B cell (primary cell): ENCODE data around the gene PGS1. TPM values are rescaled to one million over a fixed set of nuclear protein-coding genes. Genes with fewer than 3 reads are reported as not detected.

Experiments
- ATAC-seq: fragments of 200-7000 bp; cut with Tn5 transposase; one replicate; pipeline ENCODE4 v1.10.0; 2021; ENCODE audit warnings: low read depth, mild to moderate bottlenecking, moderate number of reproducible peaks, moderate library complexity
- CTCF ChIA-PET: fragments of 350-600 bp; sonication (Branson Sonifier 250); formaldehyde crosslinking; loops from one replicate; lab custom pipeline; 2021; ENCODE audit warnings: antibody characterized with exemption, inconsistent platforms; lab: Charles Lee
- POLR2A ChIA-PET: fragments of 350-600 bp; sonication (Branson Sonifier 250); formaldehyde crosslinking; loops from one replicate; lab custom pipeline; 2021; ENCODE audit warnings: antibody characterized with exemption; lab: Charles Lee
- DNase-seq: peaks from one replicate; pipeline ENCODE4 v3.0.0; 2013
- H2AFZ ChIP-seq: 2 replicates; pipeline ENCODE4 v1.6.1; 2012; ENCODE audit warnings: mild to moderate bottlenecking, low read depth, low read length; ENCODE audit not compliant: insufficient read depth, poor library complexity, severe bottlenecking
- H3K27ac ChIP-seq, 2 donors: 1 replicate in 1 of 2; 2 replicates in 1 of 2; pipeline ENCODE4 v1.5.1; 2012 to 2013; ENCODE audit warnings: low read length in 2 of 2, mild to moderate bottlenecking in 2 of 2, moderate library complexity in 1 of 2
- H3K27me3 ChIP-seq, 4 experiments: fragments of 200-600 bp in 1 of 4; sonication (generic) in 1 of 4; replicated peaks in 1 of 4; 1 replicate in 2 of 4; 2 replicates in 2 of 4; pipeline versions ENCODE4 v1.6.1 to v1.7.0; 2013 to 2016; ENCODE audit warnings: low read length in 3 of 4, mild to moderate bottlenecking in 2 of 4, mixed read lengths in 1 of 4, moderate library complexity in 1 of 4; ENCODE audit not compliant: insufficient read depth in 4 of 4, control insufficient read depth in 3 of 4; ENCODE audit errors: control extremely low read depth in 1 of 4
- H3K36me3 ChIP-seq, 2 experiments: replicated peaks in 1 of 2; 1 replicate in 1 of 2; 2 replicates in 1 of 2; pipeline versions ENCODE4 v1.6.1 to v1.7.1; 2013; ENCODE audit warnings: low read length in 1 of 2; ENCODE audit not compliant: insufficient read depth in 2 of 2, control insufficient read depth in 1 of 2; ENCODE audit errors: control extremely low read depth in 1 of 2, extremely low read depth in 1 of 2
- H3K4me1 ChIP-seq, 2 donors: fragments of 200-600 bp in 1 of 2; sonication (generic) in 1 of 2; 1 replicate in 1 of 2; 2 replicates in 1 of 2; pipeline versions ENCODE4 v1.5.1 to v1.6.1; 2013 to 2017; ENCODE audit warnings: low read length in 2 of 2; ENCODE audit not compliant: control insufficient read depth in 2 of 2, insufficient read depth in 2 of 2
- H3K4me2 ChIP-seq: replicated peaks from 2 replicates; pipeline ENCODE3; 2012; ENCODE audit warnings: mild to moderate bottlenecking, low read depth, low read length; ENCODE audit not compliant: poor library complexity, severe bottlenecking
- H3K4me3 ChIP-seq, 5 experiments: fragments of 200-600 bp in 1 of 5; sonication (generic) in 1 of 5; 1 replicate in 3 of 5; 2 replicates in 2 of 5; pipeline versions ENCODE4 v1.5.1 to v1.7.0; 2011 to 2016; ENCODE audit warnings: low read length in 4 of 5, mild to moderate bottlenecking in 4 of 5, low read depth in 2 of 5, control low read depth in 1 of 5, moderate library complexity in 1 of 5; ENCODE audit not compliant: insufficient read depth in 1 of 5; ENCODE audit errors: control extremely low read depth in 1 of 5, extremely low read depth in 1 of 5
- H3K79me2 ChIP-seq: fragments of 200-600 bp; sonication (generic); one replicate; pipeline ENCODE4 v1.6.0; 2016; ENCODE audit warnings: low read length; ENCODE audit not compliant: control insufficient read depth, insufficient read depth
- H3K9ac ChIP-seq: fragments of 200-600 bp; sonication (generic); 2 replicates; pipeline ENCODE4 v1.6.1; 2017; ENCODE audit warnings: mild to moderate bottlenecking, low read length, moderate library complexity
- H3K9me3 ChIP-seq, 3 donors: one replicate each; pipeline versions ENCODE4 v1.6.1 to v1.7.1; 2013; ENCODE audit warnings: low read length in 2 of 3; ENCODE audit not compliant: control insufficient read depth in 2 of 3, insufficient read depth in 1 of 3; ENCODE audit errors: control extremely low read depth in 1 of 3
- H4K20me1 ChIP-seq: 2 replicates; pipeline ENCODE4 v1.6.0; 2012; ENCODE audit warnings: mild to moderate bottlenecking, low read length; ENCODE audit not compliant: insufficient read depth, control insufficient read depth, poor library complexity, severe bottlenecking
- H3K27ac Mint-ChIP-seq: one replicate; pipeline ENCODE4 v1.8.0; 2021; ENCODE audit warnings: mixed read lengths
- H3K27me3 Mint-ChIP-seq: one replicate; pipeline ENCODE4 v1.8.0; 2021; ENCODE audit warnings: mixed read lengths
- H3K4me1 Mint-ChIP-seq: one replicate; pipeline ENCODE4 v1.8.0; 2021; ENCODE audit warnings: mixed read lengths
- H3K4me3 Mint-ChIP-seq: one replicate; pipeline ENCODE4 v1.8.0; 2021; ENCODE audit warnings: mixed read lengths
- H3K9me3 Mint-ChIP-seq: one replicate; pipeline ENCODE4 v1.8.0; 2022; ENCODE audit warnings: mixed read lengths; ENCODE audit not compliant: insufficient read depth
- CTCF ChIP-seq: fragments of 200-600 bp; IDR thresholded peaks from one replicate; pipeline ENCODE4 v1.8.0; 2022; ENCODE audit warnings: antibody characterized with exemption, mild to moderate bottlenecking
- EZH2 ChIP-seq: IDR thresholded peaks from 2 replicates; pipeline ENCODE4 v1.6.1; 2012; ENCODE audit warnings: borderline replicate concordance, low read depth, mild to moderate bottlenecking, moderate library complexity, low read length; ENCODE audit not compliant: insufficient read depth, poor library complexity, severe bottlenecking
- WGBS: methylation state at CpG from one replicate; pipeline ENCODE4 v1.1.5; 2013; ENCODE audit warnings: missing lambda C conversion rate; ENCODE audit not compliant: insufficient coverage; 5-methylcytosine and 5-hydroxymethylcytosine counted together
- intact Hi-C: fragments of 100-400 bp; cut with micrococcal nuclease; formaldehyde crosslinking; loops from one replicate; pipeline ENCODE4 v1.10.0; 2022
- polyA plus RNA-seq: library from polyadenylated mRNA; depleted of rRNA; stranded (reverse); fragments of >200 nt; gene quantifications from 2 replicates; pipeline ENCODE4 v1.2.3, GENCODE V29; 2012
- total RNA-seq, 2 donors: library from RNA; stranded (reverse); fragments of 120-200 nt in 1 of 2; gene quantifications; 1 replicate in 1 of 2; 2 replicates in 1 of 2; pipeline versions ENCODE4 v1.2.3 to v1.2.4, GENCODE V29; 2013 to 2022

The PGS1 gene
- total and polyA plus RNA-seq, 2 donors (not counting 1 experiment from before 2014, with no cell fraction given): 85.1 to 88.3 TPM

GRCh38 chr17:78396441-78397337 lies 18.2 kb downstream of the PGS1 start:
- DNase-seq (no peak), ATAC-seq (no peak)
- Histone ChIP-seq H3K27ac (no peak overlapping the region), H3K9ac (no peak overlapping the region), H3K9me3 (no peaks in the 10 kb centered on the region), H3K4me2 (no peak overlapping the region), H3K4me1 (no peaks in the 10 kb centered on the region), H3K27me3 (no peaks in the 10 kb centered on the region), H2AFZ (no peak overlapping the region), H3K4me3 (no peak overlapping the region), H3K79me2 (peaks cover 96% of the 10 kb centered on the region), H4K20me1 (peaks cover 82% of the 10 kb centered on the region), H3K36me3 (peaks cover 0 to 84% of the 10 kb centered on the region in 2 experiments)
- Mint-ChIP-seq H3K27me3 (no peaks in the 10 kb centered on the region), H3K4me1 (peaks cover 11% of the 10 kb centered on the region), H3K9me3 (no peaks in the 10 kb centered on the region), H3K4me3 (no peak overlapping the region), H3K27ac (no peak overlapping the region)
- CTCF ChIA-PET: interaction anchor here (0.6 kb wide), 1 partner anchor 22 kb away, joined by 3 read pairs; no protein-coding TSS in a partner anchor
- 99% methylated on average over 9 of the region's 14 CpGs for WGBS
- no peak for TF ChIP-seq CTCF
- POLR2A ChIA-PET: no interaction called here
- intact Hi-C loops: no loop called here

- H3K4me1 Mint-ChIP-seq: peaks cover 9% of the 10 kb centered on the region
- no peaks in the 10 kb centered on the region for H3K9me3 Mint-ChIP-seq
- Histone ChIP-seq H3K9me3 (no peaks in the 10 kb centered on the region), H3K79me2 (peaks cover 87% of the 10 kb centered on the region), H3K36me3 (peaks cover 0 to 80% of the 10 kb centered on the region in 2 experiments), H3K4me3 (no peak overlapping the region), H3K4me2 (no peak overlapping the region), H2AFZ (no peak overlapping the region), H3K9ac (no peak overlapping the region), H3K27ac (no peak overlapping the region), H3K27me3 (no peaks in the 10 kb centered on the region), H3K4me1 (no peaks in the 10 kb centered on the region), H4K20me1 (peaks cover 77% of the 10 kb centered on the region)
- DNase-seq (no peak), ATAC-seq (no peak)
- H3K4me3 Mint-ChIP-seq: no peak overlapping the region
- intact Hi-C loops: no loop called here
- no peak overlapping the region for H3K27ac Mint-ChIP-seq
- H3K27me3 Mint-ChIP-seq: no peaks in the 10 kb centered on the region
- TF ChIP-seq CTCF (no peak), EZH2 (no peak)
- POLR2A ChIA-PET: no interaction called here
- 93% methylated on average over 4 of the region's 13 CpGs for WGBS
- CTCF ChIA-PET: no interaction called here
These were observed 19.2 kb downstream of the PGS1 start for GRCh38 chr17:78397681-78398101.
